Heart left ventricle (tissue), 16 donors: ENCODE measurements around the gene CDCP1. TPM values are rescaled to one million over a fixed set of nuclear protein-coding genes. Genes with fewer than 3 reads are reported as not detected.

ENCODE experiments used
- ATAC-seq, 4 donors: fragments of 200-7000 bp; cut with Tn5 transposase; one replicate each; pipeline ENCODE4 v1.9.1; 2020 to 2022; ENCODE audit warnings: moderate library complexity in 4 of 4, mild to moderate bottlenecking in 3 of 4, moderate number of reproducible peaks in 1 of 4
- DNase-seq, 5 donors: peaks; one replicate each; pipeline ENCODE4 v3.0.0-alpha.2; 2020
- H3K27ac ChIP-seq, 12 donors: fragments of 200-600 bp; sonication (generic) in 4 of 12; one replicate each; pipeline versions ENCODE4 v1.5.0 to v1.8.0; 2016 to 2022; ENCODE audit warnings: mild to moderate bottlenecking in 2 of 12
- H3K27me3 ChIP-seq, 9 donors: fragments of 200-600 bp; sonication (generic) in 2 of 9; one replicate each; pipeline versions ENCODE4 v1.5.1 to v1.8.0; 2016 to 2022; ENCODE audit warnings: mild to moderate bottlenecking in 3 of 9
- H3K36me3 ChIP-seq, 9 donors: fragments of 200-600 bp; sonication (generic) in 2 of 9; one replicate each; pipeline versions ENCODE4 v1.5.0 to v1.8.0; 2018 to 2022; ENCODE audit warnings: mild to moderate bottlenecking in 2 of 9
- H3K4me1 ChIP-seq, 12 donors: fragments of 200-600 bp; sonication (generic) in 4 of 12; one replicate each; pipeline versions ENCODE4 v1.5.0 to v1.8.0; 2016 to 2022; ENCODE audit warnings: mild to moderate bottlenecking in 3 of 12
- H3K4me3 ChIP-seq, 12 donors: fragments of 200-600 bp; sonication (generic) in 4 of 12; one replicate each; pipeline versions ENCODE4 v1.5.0 to v1.8.0; 2017 to 2022; ENCODE audit warnings: mild to moderate bottlenecking in 9 of 12, moderate library complexity in 4 of 12
- H3K9me3 ChIP-seq, 12 donors: fragments of 200-600 bp; sonication (generic) in 4 of 12; one replicate each; pipeline versions ENCODE4 v1.5.0 to v1.8.0; 2016 to 2022; ENCODE audit warnings: mild to moderate bottlenecking in 1 of 12
- CTCF ChIP-seq, 12 donors: fragments of 200-600 bp; sonication (generic) in 4 of 12; IDR thresholded peaks; one replicate each; pipeline versions ENCODE4 v1.5.0 to v1.8.0; 2018 to 2022; ENCODE audit warnings: antibody characterized with exemption in 12 of 12, mild to moderate bottlenecking in 5 of 12
- POLR2A ChIP-seq, 2 donors: fragments of 450-650 bp; IDR thresholded peaks; one replicate each; pipeline ENCODE4 v1.6.1; 2017; ENCODE audit warnings: antibody characterized with exemption in 2 of 2, mild to moderate bottlenecking in 2 of 2, moderate library complexity in 2 of 2
- WGBS, 4 donors: extraction: QIAGEN DNeasy Blood & Tissue Kit in 2 of 4; methylation state at CpG; one replicate each; pipeline versions ENCODE4 v1.1.5 to v1.1.7; 2013 to 2018; 5-methylcytosine and 5-hydroxymethylcytosine counted together
- intact Hi-C, 10 donors: fragments of 100-400 bp; cut with DNase I; formaldehyde crosslinking; loops; one replicate each; pipeline versions ENCODE4 v1.11.1 to v1.14.2; 2022
- polyA plus RNA-seq, 2 donors: library from polyadenylated mRNA; stranded (reverse); fragments of 200-250 nt; gene quantifications; one replicate each; pipeline ENCODE4 v1.2.3, GENCODE V29; 2013
- total RNA-seq, 9 donors: library from RNA; depleted of rRNA in 2 of 9; stranded (reverse); fragments of >200 nt in 2 of 9; fragmentation: NEBNext Ultra II Directional in 3 of 9; extraction: Animal tissue kit (Norgen Biotek cat#: 25700) in 3 of 9; gene quantifications; one replicate each; pipeline versions ENCODE4 v1.1.0 to v1.2.4, GENCODE V29; 2016 to 2023
- donor health status: ischemic (EF 13 %, LVEDD 7.1; RV severe dilation, severe dysfunction).
- donor health status: healthy with polysubstance abuse.
- donor health status: DM: no; HTN: yes; CAD: no.
- donor health status: DM: no; HTN: no; CAD: no.
- donor health status: ischemic (EF 25% LVEDD 6.9; RV normal size, moderate dysfunction).
- donor health status: ischemic (EF 25% LVEDD 5.7; RV mildly dilated, moderate dysfunction).
- donor health status: healthy.
- donor health status: DM: yes; HTN: yes; CAD: no.
- donor health status: ischemic (EF 35%, LVEDD 5.7; RV mildly dilated, moderate dysfunction).
- donor health status: nonischemic (EF 11% LVEDD 7.7; RV severe dilation, severe dysfunction).
- donor health status: DM: yes; HTN: yes; CAD: no.
- donor health status: PGD.
- donor health status: ischemic (EF 29% LVEDD 5.4; RV normal size, mild dysfunction).
- donor health status: nonischemic (EF 23%, LVEDD 6.1; RV moderate dilation, normal function).

CDCP1 gene
- total and polyA plus RNA-seq, 11 donors, result 0.11 to 5.8 (median 0.38) TPM

- peak in 3 of 4 donors; percentile 44 to 54 (median 44) for ATAC-seq
- TF ChIP-seq POLR2A (IDR thresholded peaks at IDR 0.05) (no peak), CTCF (IDR thresholded peaks at IDR 0.05) (no peak)
- Histone ChIP-seq H3K36me3 (no peaks in the 10 kb centered on the region), H3K27ac (peak overlapping the region in 7 of 12 donors; percentile 2 to 49 (median 29)), H3K27me3 (no peaks in the 10 kb centered on the region), H3K4me1 (peaks cover 0 to 26% (median 3%) of the 10 kb centered on the region in 12 donors), H3K4me3 (no peak overlapping the region), H3K9me3 (no peaks in the 10 kb centered on the region)
- 52 to 54% (median 53%) methylated on average over 3 of the region's 3 CpGs for WGBS, 4 donors
- no peak for DNase-seq
- intact Hi-C loops, result no loop called here
These were observed 21.8 kb downstream of the CDCP1 start for GRCh38 chr3:45124352-45124751.

GRCh38 chr3:45123581-45124269, 22.5 kb downstream of the CDCP1 start:
- TF ChIP-seq POLR2A (IDR thresholded peaks at IDR 0.05) (no peak), CTCF (IDR thresholded peaks at IDR 0.05) (no peak)
- WGBS, 4 donors, result 69 to 82% (median 78%) methylated on average over 3 of the region's 3 CpGs
- Histone ChIP-seq H3K27me3 (no peaks in the 10 kb centered on the region), H3K36me3 (no peaks in the 10 kb centered on the region), H3K9me3 (no peaks in the 10 kb centered on the region), H3K4me1 (peaks cover 0 to 26% (median 3%) of the 10 kb centered on the region in 12 donors), H3K4me3 (no peak overlapping the region), H3K27ac (peak overlapping the region in 7 of 12 donors; percentile 2 to 49 (median 32))
- ATAC-seq (no peak), DNase-seq (no peak)
- intact Hi-C loops, result no loop called here

- 60 to 73% (median 64%) methylated on average over 5 of the region's 5 CpGs for WGBS, 4 donors
- TF ChIP-seq POLR2A (IDR thresholded peaks at IDR 0.05), result no peak
- no peak for TF ChIP-seq CTCF (IDR thresholded peaks at IDR 0.05)
- Histone ChIP-seq H3K4me3 (no peak overlapping the region), H3K4me1 (peaks cover 0 to 26% (median 3%) of the 10 kb centered on the region in 12 donors), H3K36me3 (no peaks in the 10 kb centered on the region), H3K27ac (peak overlapping the region in 4 of 12 donors; percentile 9 to 49 (median 39)), H3K27me3 (peaks cover 0 to 6% (median 0%) of the 10 kb centered on the region in 9 donors), H3K9me3 (no peaks in the 10 kb centered on the region)
- DNase-seq (no peak), ATAC-seq (no peak)
- intact Hi-C loops, result no loop called here
These were observed 23.1 kb downstream of the CDCP1 start for GRCh38 chr3:45123030-45123429.

GRCh38 chr3:45120359-45121158, 25.6 kb downstream of the CDCP1 start:
- 80 to 87% (median 83%) methylated on average over 12 of the region's 12 CpGs for WGBS, 4 donors
- H3K4me1 ChIP-seq, result peaks cover 0 to 24% (median 1%) of the 10 kb centered on the region in 12 donors
- peaks cover 0 to 6% (median 0%) of the 10 kb centered on the region in 9 donors for H3K27me3 ChIP-seq
- TF ChIP-seq POLR2A (IDR thresholded peaks at IDR 0.05) (no peak), CTCF (IDR thresholded peaks at IDR 0.05) (no peak)
- DNase-seq, result no peak
- H3K27ac ChIP-seq, result no peak overlapping the region
- H3K36me3 ChIP-seq, result no peaks in the 10 kb centered on the region
- no peak for ATAC-seq
- H3K9me3 ChIP-seq, result no peaks in the 10 kb centered on the region
- H3K4me3 ChIP-seq, result no peak overlapping the region
- intact Hi-C loops, result no loop called here
